Tibial nerve (tissue), 4 donors: ENCODE measurements around the gene HEMK1.

Source experiments
- EP300 ChIP-seq, 2 donors: sonication (generic); formaldehyde crosslinking; IDR thresholded peaks; one replicate each; pipeline ENCODE4 v1.6.1; 2017; ENCODE audit warnings: antibody characterized with exemption in 2 of 2, mild to moderate bottlenecking in 1 of 2
- POLR2A ChIP-seq, 2 donors: fragments of 450-650 bp; IDR thresholded peaks; one replicate each; pipeline ENCODE4 v1.6.1; 2017; ENCODE audit warnings: antibody characterized with exemption in 2 of 2, mild to moderate bottlenecking in 2 of 2, moderate library complexity in 2 of 2
- TF ChIP-seq, protein P1 (sequence below), 5 experiments: fragments of 200-600 bp in 3 of 5; fragments of 450-650 bp in 2 of 5; sonication (generic) in 3 of 5; IDR thresholded peaks; one replicate each; pipeline ENCODE4 v1.5.1; 2016 to 2019; ENCODE audit warnings: antibody characterized with exemption in 5 of 5, mild to moderate bottlenecking in 3 of 5, moderate library complexity in 2 of 5

DNA sequence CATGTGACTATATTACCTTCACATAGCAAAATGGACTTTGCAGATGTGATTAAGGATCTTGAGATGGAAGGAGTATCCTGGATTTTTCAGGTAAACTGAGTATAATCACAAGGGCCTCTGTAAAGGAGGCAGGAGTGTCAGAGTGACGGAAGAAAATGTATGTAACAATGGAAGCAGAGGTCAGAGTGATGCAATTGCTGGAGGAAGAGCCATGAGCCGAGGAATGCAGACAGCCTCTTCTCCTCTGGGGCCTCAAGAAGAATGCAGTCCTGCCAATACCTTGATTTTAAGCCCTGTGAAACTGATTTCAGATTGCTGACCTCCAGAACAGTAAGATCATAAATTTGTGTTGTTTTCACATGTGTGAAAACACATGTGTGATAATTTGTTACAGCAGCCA, 15.1 kb downstream of the HEMK1 start:
- TF ChIP-seq POLR2A (IDR thresholded peaks at IDR 0.05): no peak
- TF ChIP-seq, protein P1, sequence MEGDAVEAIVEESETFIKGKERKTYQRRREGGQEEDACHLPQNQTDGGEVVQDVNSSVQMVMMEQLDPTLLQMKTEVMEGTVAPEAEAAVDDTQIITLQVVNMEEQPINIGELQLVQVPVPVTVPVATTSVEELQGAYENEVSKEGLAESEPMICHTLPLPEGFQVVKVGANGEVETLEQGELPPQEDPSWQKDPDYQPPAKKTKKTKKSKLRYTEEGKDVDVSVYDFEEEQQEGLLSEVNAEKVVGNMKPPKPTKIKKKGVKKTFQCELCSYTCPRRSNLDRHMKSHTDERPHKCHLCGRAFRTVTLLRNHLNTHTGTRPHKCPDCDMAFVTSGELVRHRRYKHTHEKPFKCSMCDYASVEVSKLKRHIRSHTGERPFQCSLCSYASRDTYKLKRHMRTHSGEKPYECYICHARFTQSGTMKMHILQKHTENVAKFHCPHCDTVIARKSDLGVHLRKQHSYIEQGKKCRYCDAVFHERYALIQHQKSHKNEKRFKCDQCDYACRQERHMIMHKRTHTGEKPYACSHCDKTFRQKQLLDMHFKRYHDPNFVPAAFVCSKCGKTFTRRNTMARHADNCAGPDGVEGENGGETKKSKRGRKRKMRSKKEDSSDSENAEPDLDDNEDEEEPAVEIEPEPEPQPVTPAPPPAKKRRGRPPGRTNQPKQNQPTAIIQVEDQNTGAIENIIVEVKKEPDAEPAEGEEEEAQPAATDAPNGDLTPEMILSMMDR (IDR thresholded peaks at IDR 0.05): no peak
- no peak for TF ChIP-seq EP300 (IDR thresholded peaks at IDR 0.05)
